ENCODE measurements around the gene ABCG4. TPM values are rescaled to one million over a fixed set of nuclear protein-coding genes. Genes with fewer than 3 reads are reported as not detected.
"Not testable (repeated sequence)": the region's sequence is repeated elsewhere in the genome, so short reads cannot be mapped to it uniquely, and the experiment has no call there.

Gene ABCG4
- total RNA-seq, 6 donors from 2014 or later = 0.06 to 0.78 TPM; not detected in 4

- no peaks in the 10 kb centered on the region for H3K27me3 ChIP-seq
- DNase-seq (no peak), ATAC-seq (ENCODE audit: low FRiP score in 2 of 2) (no peak)
- no peak overlapping the region for H3K4me3 ChIP-seq
- peaks cover 0 to under 1% (median 0%) of the 10 kb centered on the region in 4 donors for H3K36me3 ChIP-seq
- no peaks in the 10 kb centered on the region for H3K4me1 ChIP-seq
- TF ChIP-seq EP300 (IDR thresholded peaks at IDR 0.05) (no peak), POLR2A (IDR thresholded peaks at IDR 0.05) (no peak), POLR2AphosphoS5 (IDR thresholded peaks at IDR 0.05) (no peak), CTCF (IDR thresholded peaks at IDR 0.05) (no peak)
- no peaks in the 10 kb centered on the region for H3K9me3 ChIP-seq
- no peak overlapping the region for H3K27ac ChIP-seq
- WGBS, 2 donors = 85 to 86% methylated on average over 8 of the region's 8 CpGs
These were observed 40.0 kb downstream of the ABCG4 start for GRCh38 chr11:119188887-119189286.

- H3K4me3 ChIP-seq = no peak overlapping the region
- H3K36me3 ChIP-seq = no peaks in the 10 kb centered on the region
- 86 to 97% methylated on average over 3 of the region's 4 CpGs for WGBS, 2 donors
- no peak for ATAC-seq (ENCODE audit: low FRiP score in 2 of 2)
- H3K4me1 ChIP-seq = no peaks in the 10 kb centered on the region
- H3K9me3 ChIP-seq = no peaks in the 10 kb centered on the region
- no peak overlapping the region for H3K27ac ChIP-seq
- DNase-seq = no peak
- H3K27me3 ChIP-seq = no peaks in the 10 kb centered on the region
- TF ChIP-seq CTCF (IDR thresholded peaks at IDR 0.05) (no peak), EP300 (IDR thresholded peaks at IDR 0.05) (no peak), POLR2A (IDR thresholded peaks at IDR 0.05) (no peak), POLR2AphosphoS5 (IDR thresholded peaks at IDR 0.05) (no peak)
These were observed 40.5 kb downstream of the ABCG4 start for GRCh38 chr11:119189393-119189792.

- 82 to 83% methylated on average over 9 of the region's 9 CpGs for WGBS, 2 donors
These were observed 41.7 kb downstream of the ABCG4 start for GRCh38 chr11:119190531-119190930.

GRCh38 chr11:119191265-119191664 is 42.4 kb downstream of the ABCG4 start:
- H3K27ac ChIP-seq = not testable (repeated sequence)

More at GRCh38 chr11:119190531-119190930, 41.7 kb downstream of the ABCG4 start:
- H3K4me1 ChIP-seq = no peaks in the 10 kb centered on the region
- H3K4me3 ChIP-seq = no peak overlapping the region
- H3K9me3 ChIP-seq = no peaks in the 10 kb centered on the region
- TF ChIP-seq CTCF (IDR thresholded peaks at IDR 0.05) (no peak), POLR2A (IDR thresholded peaks at IDR 0.05) (no peak), POLR2AphosphoS5 (IDR thresholded peaks at IDR 0.05) (no peak), EP300 (IDR thresholded peaks at IDR 0.05) (no peak)
- ATAC-seq (ENCODE audit: low FRiP score in 2 of 2) = no peak
- no peaks in the 10 kb centered on the region for H3K27me3 ChIP-seq
- no peaks in the 10 kb centered on the region for H3K36me3 ChIP-seq
- H3K27ac ChIP-seq = no peak overlapping the region
- DNase-seq = no peak

GRCh38 chr11:119192111-119192510 is 43.3 kb downstream of the ABCG4 start:
- H3K27ac ChIP-seq = peak overlapping the region; percentile 20 to 71 (median 40)

More at GRCh38 chr11:119191265-119191664, 42.4 kb downstream of the ABCG4 start:
- H3K27me3 ChIP-seq; H3K4me1 ChIP-seq; H3K4me3 ChIP-seq; H3K9me3 ChIP-seq; DNase-seq; H3K36me3 ChIP-seq; ATAC-seq (ENCODE audit: low FRiP score in 2 of 2): not testable (repeated sequence)
- 88 to 90% methylated on average over 14 of the region's 14 CpGs for WGBS, 2 donors

More at GRCh38 chr11:119192111-119192510, 43.3 kb downstream of the ABCG4 start:
- Histone ChIP-seq H3K4me3 (no peak overlapping the region), H3K9me3 (no peaks in the 10 kb centered on the region), H3K4me1 (peaks cover 0 to 7% (median 2%) of the 10 kb centered on the region in 4 donors), H3K36me3 (no peaks in the 10 kb centered on the region), H3K27me3 (no peaks in the 10 kb centered on the region)
- DNase-seq (no peak), ATAC-seq (ENCODE audit: low FRiP score in 2 of 2) (no peak)
- 86 to 98% methylated on average over 3 of the region's 3 CpGs for WGBS, 2 donors
- TF ChIP-seq CTCF (IDR thresholded peaks at IDR 0.05) (no peak), POLR2AphosphoS5 (IDR thresholded peaks at IDR 0.05) (no peak), EP300 (IDR thresholded peaks at IDR 0.05) (no peak), POLR2A (IDR thresholded peaks at IDR 0.05) (no peak)
